ENCODE measurements around the gene HMX1.

The HMX1 gene

GRCh38 chr4:8856835-8857621 is 14.6 kb downstream of the HMX1 start:
- DNase-seq (ENCODE audit: low read depth) = no peak

DNA sequence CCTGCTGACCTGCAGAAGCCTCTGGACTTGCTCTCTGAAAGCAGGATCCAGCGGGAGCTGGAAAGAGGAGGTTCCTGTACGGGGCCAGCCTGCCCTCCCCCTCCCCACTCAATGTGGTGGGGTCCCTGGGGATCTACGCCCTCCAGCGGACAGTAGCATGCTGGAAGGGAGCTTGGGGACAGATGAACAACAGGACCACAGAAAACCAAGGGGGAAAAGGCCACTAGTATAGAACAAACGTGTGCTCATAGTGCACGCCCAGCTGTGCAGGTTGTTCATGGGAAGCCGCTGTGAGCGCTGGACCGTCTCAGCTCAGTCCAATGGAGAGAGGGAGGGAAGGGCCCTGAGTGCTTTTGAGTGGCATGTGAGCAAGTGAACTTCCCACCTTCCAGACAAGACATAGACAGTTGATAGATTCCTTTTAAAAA is 15.8 kb downstream of the HMX1 start:
- no peak for DNase-seq (ENCODE audit: low read depth)

DNA sequence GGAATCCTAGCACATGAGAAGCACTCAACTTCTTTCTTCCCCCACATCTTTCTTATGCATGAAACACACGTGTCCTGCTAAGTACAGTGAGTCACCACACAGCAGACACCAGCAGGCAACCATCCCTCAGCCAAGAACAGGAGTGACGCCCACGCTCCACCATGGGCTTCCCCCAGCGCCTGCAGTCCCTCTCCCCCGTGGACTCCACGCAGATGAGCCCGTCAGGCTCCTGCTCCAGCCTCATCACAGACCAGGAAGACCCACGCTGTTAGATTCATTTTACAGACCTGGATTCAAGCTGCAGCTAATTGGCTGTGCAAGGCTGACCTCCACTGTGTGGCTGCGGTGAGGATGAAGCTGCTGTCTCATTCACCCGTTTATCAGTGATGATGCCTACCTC is 16.7 kb downstream of the HMX1 start:
- no peak for DNase-seq (ENCODE audit: low read depth)

GRCh38 chr4:8854016-8854415 is 17.6 kb downstream of the HMX1 start:
- DNase-seq (ENCODE audit: low read depth) = no peak

DNA sequence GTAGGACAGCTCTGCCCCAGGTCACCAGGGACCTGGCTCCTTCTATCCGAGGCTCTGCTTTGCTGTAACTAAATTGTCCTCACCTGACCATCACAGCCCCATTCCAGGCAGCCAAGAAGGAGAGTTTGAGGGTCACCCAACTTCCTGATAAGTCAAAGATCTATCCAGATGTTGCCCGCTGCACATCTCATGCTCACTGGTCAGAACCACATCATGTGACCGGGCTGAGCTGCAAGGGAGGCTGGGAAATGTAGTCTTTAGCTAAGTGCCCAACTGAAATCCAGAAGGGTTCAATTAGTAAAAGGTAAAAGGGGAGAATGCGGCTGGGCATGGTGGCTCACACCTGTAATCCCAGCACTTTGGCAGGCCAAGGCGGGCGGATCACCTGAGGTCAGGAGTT is 18.4 kb downstream of the HMX1 start:
- DNase-seq (ENCODE audit: low read depth) = no peak

DNA sequence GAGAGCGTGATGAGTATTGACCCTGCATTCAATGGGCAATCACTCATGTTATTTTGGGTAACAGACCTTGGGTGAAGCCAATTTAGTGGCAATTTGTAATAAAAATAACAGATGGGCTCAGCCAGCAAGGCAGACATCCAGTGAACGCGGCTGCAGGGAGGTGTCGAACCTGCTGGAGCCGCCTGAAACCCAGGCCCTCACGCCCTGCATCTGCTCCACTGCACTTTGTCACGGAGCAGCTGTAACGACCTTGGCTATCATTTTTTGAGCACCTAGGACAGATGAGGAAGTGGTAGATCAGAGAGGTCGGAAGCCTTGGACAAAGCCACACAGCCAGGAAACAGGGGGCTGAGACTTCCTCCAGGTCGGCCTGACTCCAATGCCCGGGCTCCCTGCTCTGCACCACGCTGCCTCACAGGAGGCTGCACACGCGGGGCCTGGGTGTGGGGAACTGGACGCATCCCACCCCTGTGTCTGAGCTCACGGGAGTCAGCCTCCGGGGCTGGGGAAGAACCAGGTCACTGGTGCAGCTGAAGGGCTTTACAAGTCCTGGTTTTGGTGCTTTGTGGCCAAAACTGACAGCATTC is 19.4 kb downstream of the HMX1 start:
- no peak for DNase-seq (ENCODE audit: low read depth)

DNA sequence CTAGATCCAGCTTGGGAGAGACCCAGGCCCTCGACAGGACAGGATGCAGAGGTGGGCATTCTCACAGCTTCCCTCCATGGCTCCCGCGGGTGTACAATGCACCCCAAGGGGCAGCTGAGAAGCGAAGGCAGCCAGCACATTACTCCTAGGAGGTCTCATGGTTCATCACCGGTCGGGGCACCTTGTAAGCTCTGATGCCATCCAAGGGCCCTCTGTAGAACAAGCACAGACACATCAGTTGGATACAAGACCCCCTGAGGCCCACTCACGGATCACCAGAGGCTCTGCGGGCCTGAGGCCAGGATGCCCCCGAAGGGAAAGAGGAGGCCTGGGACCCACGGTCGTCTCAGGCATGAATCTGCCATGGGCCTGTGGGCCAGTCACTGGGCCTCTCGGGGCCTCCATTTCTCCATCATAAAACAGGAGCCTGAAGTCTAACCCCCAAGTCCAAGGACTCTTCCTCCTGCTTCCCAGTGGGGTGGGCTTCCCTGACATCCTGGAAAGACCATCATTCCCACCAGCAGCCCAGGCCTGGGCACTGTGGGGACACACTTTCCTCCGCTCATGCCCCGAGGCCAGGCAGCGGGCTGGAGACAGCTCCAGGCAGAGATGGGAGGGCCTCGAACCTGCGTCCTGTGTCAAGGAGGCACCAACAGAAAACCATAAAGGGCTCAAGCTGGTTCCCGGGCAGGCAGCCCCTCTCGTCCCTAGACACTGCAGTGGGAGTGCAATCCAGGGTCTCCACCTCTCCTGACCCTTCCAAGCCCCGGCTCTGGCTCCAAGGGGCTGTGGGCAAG is 20.1 kb downstream of the HMX1 start:
- DNase-seq (ENCODE audit: low read depth) = no peak

DNA sequence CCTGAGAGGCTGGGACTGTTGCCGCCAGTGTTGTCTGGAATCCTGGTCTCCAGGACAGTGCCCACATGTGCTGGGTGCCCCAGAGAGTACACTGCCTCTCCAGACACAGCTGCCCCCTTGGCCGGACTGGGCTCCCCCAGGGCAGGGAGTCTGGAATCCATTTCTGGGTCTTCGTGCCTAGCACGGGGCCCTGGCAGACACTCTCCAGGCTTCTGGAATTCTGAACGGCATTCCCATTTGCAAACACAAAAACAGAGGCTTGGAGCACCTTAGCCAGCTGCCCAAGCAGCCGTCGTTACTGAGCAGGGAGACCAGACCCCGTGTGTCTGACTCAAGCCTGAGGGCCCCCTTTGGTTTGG is 20.8 kb downstream of the HMX1 start:
- DNase-seq (ENCODE audit: low read depth) = no peak

- DNase-seq (ENCODE audit: low read depth) = no peak
Observed at GRCh38 chr4:8850074-8850829, 21.4 kb downstream of the HMX1 start.

GRCh38 chr4:8849266-8850073 is 22.2 kb downstream of the HMX1 start:
- no peak for DNase-seq (ENCODE audit: low read depth)

- no peak for DNase-seq (ENCODE audit: low read depth)
Observed at GRCh38 chr4:8848507-8849265, 23.0 kb downstream of the HMX1 start.

DNA sequence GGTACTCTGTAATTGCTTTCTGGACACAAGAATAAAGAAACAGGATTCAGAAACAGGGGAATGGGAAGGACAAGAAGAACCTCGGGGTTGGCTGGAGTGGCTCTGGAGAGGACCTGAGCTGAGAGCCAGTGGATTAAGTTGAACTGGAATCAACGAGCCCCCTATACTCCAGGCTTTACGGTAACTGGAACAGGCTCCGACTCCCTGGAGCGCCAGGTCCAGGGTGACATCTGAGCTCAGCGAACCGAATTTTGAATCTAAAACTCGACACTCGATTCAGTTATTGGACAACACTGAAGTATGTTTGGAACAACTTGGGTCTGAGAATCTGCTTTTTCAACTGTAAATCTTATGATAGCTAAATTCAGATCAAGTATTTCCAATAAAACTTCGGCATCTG is 23.9 kb downstream of the HMX1 start:
- no peak for DNase-seq (ENCODE audit: low read depth)

DNA sequence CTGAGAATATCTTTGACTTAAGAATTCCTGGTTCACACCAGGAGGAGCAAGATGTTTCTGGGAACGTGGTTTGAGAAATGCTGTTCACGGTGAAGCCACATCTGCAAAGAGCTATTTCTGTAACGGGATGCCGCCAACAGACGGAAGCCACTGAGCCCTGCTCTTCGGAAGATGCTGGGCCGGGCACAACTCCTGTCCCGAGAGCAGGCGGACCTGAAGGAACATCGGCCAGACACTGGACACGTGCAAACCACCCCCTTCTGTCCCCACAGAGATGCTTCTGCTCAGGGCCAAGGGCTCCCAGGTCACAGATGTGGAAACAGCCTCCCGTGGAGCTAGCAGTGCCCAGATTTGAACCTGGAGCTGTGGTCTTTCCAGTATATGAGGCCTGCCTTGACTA is 24.3 kb downstream of the HMX1 start:
- DNase-seq (ENCODE audit: low read depth) = no peak

- no peak for DNase-seq (ENCODE audit: low read depth)
Observed at GRCh38 chr4:8846826-8847225, 24.8 kb downstream of the HMX1 start.

DNA sequence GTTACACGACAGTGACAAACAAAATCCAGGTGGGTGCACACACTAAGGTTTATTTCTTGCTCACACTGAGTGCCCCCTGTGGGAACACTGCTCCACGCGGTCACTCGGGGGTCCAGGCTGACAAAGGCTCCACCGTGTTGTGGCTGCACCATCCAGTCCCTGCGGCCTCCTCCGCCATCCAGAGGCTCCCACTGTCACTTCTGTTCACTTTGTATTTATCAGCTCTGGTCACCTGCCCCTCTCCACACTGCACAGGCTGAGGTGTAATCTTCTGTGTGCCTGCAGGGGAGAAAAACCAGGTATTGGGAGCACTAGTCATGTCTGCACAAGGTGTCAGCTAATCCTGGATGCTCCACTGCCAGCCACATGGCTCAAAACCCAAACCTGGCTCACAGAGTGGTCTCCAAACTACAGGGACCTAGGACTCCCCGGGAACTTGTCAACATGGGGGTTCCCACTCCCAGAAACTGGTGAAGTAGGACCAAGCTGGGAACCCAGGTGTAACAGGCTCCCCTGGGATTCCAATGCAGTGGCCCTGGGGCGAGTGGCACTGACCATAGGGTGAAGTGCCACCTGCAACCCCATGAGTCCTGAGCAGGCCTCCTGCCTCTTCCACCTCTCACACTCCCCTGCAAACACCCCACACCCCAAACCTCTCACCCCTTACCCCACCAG is 25.5 kb downstream of the HMX1 start:
- DNase-seq (ENCODE audit: low read depth) = no peak

- DNase-seq (ENCODE audit: low read depth) = no peak
Observed at GRCh38 chr4:8844976-8845690, 26.5 kb downstream of the HMX1 start.

- no peak for DNase-seq (ENCODE audit: low read depth)
Observed at GRCh38 chr4:8843597-8843996, 28.0 kb downstream of the HMX1 start.

DNA sequence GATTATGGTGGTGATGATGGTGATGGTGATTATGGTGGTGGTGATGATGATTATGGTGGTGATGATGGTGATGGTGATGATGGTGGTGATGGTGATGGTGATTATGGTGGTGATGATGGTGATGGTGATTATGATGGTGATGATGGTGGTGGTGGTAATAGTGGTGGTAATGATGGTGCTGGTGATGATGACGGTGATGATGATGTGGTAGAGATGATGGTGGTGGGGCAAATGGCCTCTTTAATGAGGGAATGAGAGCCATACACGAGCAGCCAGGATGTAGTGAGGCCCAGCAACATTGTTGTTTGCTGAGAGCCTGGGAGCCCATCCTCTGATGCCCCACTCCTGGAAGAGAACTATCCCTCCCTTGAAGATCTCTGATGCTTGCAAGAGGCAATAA is 29.0 kb downstream of the HMX1 start:
- DNase-seq (ENCODE audit: low read depth) = no peak

GRCh38 chr4:8841678-8842268 is 29.9 kb downstream of the HMX1 start:
- no peak for DNase-seq (ENCODE audit: low read depth)
